Nephron progenitor cell (in vitro differentiated cells): ENCODE measurements around the gene PPP1R14D.

Experiments
- DNase-seq: peaks from one replicate; pipeline ENCODE4 v3.0.0; 2021
- H3K27ac Mint-ChIP-seq: 2 replicates; pipeline ENCODE4 v1.8.0; 2021; ENCODE audit warnings: mild to moderate bottlenecking, moderate library complexity, mixed read lengths
- H3K27me3 Mint-ChIP-seq: 2 replicates; pipeline ENCODE4 v1.8.0; 2021; ENCODE audit warnings: mild to moderate bottlenecking, low read depth, mixed read lengths; ENCODE audit not compliant: poor library complexity
- H3K36me3 Mint-ChIP-seq: 2 replicates; pipeline ENCODE4 v1.8.0; 2021; ENCODE audit warnings: low read depth, mixed read lengths
- H3K4me1 Mint-ChIP-seq: 2 replicates; pipeline ENCODE4 v1.8.0; 2021; ENCODE audit warnings: mixed read lengths
- H3K4me3 Mint-ChIP-seq: 2 replicates; pipeline ENCODE4 v1.8.0; 2021; ENCODE audit warnings: mild to moderate bottlenecking, moderate library complexity, mixed read lengths
- H3K9me3 Mint-ChIP-seq: 2 replicates; pipeline ENCODE4 v1.8.0; 2021; ENCODE audit warnings: mild to moderate bottlenecking, moderate library complexity, mixed read lengths
- TF ChIP-seq, protein P1 (sequence below): fragments of 200-600 bp; sonication (generic); IDR thresholded peaks from 2 replicates; pipeline ENCODE4 v1.5.0; 2021; ENCODE audit warnings: antibody characterized with exemption

Gene PPP1R14D

DNA sequence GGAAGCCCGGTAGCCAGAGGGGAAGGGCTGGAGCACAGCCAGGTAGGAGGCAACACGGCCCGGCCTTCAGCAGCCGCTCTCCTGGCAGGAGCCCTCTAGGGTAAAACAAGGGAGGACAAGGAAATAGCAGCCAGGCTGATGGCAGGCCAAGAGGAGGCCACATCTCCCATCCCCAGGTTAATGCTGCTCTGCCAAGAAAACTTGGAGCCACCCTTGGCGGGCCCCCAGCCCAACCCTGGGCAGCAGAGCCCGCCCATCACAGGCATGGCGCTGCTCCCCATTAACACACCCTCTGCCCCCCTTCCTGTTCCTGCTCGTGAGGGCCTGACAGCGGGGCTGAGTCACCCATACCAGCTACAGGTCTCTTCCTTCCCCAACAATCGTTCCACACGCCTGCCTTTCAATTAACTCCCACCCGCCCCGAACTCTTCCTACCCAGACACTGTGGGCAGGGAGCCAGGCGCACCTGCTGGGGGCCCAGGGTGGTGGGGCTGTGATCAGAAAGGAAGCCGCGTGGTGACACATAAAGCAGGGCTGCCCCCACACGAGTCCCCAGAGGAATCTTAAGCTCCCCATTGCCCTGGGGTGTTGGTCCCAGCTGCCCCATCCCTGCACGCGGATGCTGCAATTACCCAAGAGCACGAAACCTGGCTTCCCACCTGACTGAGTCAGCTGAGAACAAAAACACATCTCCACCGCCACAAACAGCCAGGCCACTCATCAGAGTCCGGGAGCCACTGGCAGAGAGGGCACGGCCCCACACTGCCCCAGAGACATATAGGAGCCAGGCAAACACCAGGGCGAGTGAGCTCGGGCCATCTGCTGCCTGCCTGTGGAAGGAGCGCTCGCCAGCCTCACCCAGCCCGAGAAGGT is 59.0 kb downstream of the PPP1R14D start, which contains the start of gene C15orf62:
TSS of gene C15orf62 (plus strand) at position 707 of the 873 bp plus-strand sequence. CDS start 516 bp downstream, outside the sequence.
- no peaks in the 10 kb centered on the region for H3K27me3 Mint-ChIP-seq
- peaks cover 37% of the 10 kb centered on the region for H3K4me1 Mint-ChIP-seq
- peak within 1 kb of the TSS; percentile 81 for H3K27ac Mint-ChIP-seq
- no peak within 1 kb of the TSS for H3K4me3 Mint-ChIP-seq
- no peaks in the 10 kb centered on the region for H3K9me3 Mint-ChIP-seq
- TF ChIP-seq, protein P1, sequence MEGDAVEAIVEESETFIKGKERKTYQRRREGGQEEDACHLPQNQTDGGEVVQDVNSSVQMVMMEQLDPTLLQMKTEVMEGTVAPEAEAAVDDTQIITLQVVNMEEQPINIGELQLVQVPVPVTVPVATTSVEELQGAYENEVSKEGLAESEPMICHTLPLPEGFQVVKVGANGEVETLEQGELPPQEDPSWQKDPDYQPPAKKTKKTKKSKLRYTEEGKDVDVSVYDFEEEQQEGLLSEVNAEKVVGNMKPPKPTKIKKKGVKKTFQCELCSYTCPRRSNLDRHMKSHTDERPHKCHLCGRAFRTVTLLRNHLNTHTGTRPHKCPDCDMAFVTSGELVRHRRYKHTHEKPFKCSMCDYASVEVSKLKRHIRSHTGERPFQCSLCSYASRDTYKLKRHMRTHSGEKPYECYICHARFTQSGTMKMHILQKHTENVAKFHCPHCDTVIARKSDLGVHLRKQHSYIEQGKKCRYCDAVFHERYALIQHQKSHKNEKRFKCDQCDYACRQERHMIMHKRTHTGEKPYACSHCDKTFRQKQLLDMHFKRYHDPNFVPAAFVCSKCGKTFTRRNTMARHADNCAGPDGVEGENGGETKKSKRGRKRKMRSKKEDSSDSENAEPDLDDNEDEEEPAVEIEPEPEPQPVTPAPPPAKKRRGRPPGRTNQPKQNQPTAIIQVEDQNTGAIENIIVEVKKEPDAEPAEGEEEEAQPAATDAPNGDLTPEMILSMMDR = no peak
- no peak for DNase-seq
- peaks cover 3% of the 10 kb centered on the region for H3K36me3 Mint-ChIP-seq

DNA sequence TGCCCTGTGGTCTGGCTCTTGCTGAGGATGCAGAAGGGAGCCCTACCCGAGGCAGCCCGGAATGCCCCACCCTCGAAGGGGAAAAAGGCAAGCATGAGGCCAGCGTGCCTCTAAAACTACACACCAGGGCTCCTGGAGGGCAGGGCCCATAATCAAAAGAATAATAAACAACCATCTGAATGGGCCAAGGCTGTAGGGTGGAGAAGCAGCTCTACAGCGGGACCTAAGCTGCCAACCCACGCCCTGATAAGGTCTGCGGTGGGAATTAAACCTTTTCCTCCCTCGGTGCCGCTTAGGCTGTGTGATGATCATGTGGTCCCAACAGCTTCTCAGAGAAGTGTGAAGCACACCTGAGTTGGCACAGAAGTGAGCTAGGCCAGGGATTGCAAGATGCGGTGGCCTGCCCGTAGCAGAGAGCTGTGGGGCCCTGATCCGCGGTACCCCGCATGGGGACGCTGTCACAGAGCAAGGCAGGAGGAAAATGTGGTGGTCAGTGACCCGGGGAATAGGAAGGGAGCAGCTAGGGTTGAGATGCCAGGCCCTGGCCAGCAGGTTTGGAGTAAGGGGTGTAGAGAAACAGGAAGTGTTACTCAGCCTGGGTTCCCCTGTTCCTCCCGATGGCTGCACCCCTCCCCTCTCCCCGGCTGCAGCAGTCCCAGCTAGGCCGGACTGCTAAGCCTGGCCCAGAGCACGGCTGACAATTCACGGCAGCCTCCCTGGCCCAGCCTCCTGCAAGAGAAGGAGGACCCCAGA is 59.8 kb downstream of the PPP1R14D start:
- no peak overlapping the region for H3K4me3 Mint-ChIP-seq
- TF ChIP-seq, protein P1 = no peak
- no peak overlapping the region for H3K27ac Mint-ChIP-seq
- H3K9me3 Mint-ChIP-seq = no peaks in the 10 kb centered on the region
- H3K27me3 Mint-ChIP-seq = no peaks in the 10 kb centered on the region
- peaks cover 40% of the 10 kb centered on the region for H3K4me1 Mint-ChIP-seq
- DNase-seq = no peak
- no peaks in the 10 kb centered on the region for H3K36me3 Mint-ChIP-seq

DNA sequence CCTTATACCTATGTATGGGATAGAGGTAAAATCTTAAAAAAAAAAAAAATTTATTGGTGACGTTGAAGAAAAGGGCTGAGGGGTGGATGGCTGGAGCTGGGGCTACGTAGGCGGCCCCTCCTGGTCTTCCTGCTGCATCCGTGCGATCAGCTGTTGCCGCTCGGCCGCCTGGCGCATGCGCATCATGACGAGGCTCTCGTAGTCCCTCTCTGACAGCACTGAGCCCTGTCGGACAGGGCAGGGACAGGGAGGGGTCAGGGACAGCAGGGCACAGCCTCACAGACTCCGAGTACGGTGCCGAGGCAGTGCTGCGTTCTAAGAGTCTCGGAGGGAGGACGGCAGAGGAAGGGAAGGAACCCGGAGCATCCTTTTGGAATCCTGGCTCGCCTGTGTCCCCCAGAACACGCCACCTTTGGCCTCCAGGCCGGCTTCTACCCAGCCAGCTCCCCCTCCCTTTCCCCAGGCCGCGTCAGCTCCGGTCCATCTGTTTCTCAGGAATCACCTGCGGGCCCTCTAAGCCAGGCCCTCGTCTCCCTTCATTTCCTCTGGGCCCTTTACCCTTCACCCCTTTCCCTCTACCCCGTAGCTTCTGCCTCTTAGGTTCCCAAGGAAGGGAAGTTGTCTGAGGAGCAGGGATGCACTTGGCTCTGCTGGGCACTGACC is 60.5 kb downstream of the PPP1R14D start:
- H3K27me3 Mint-ChIP-seq = no peaks in the 10 kb centered on the region

DNA sequence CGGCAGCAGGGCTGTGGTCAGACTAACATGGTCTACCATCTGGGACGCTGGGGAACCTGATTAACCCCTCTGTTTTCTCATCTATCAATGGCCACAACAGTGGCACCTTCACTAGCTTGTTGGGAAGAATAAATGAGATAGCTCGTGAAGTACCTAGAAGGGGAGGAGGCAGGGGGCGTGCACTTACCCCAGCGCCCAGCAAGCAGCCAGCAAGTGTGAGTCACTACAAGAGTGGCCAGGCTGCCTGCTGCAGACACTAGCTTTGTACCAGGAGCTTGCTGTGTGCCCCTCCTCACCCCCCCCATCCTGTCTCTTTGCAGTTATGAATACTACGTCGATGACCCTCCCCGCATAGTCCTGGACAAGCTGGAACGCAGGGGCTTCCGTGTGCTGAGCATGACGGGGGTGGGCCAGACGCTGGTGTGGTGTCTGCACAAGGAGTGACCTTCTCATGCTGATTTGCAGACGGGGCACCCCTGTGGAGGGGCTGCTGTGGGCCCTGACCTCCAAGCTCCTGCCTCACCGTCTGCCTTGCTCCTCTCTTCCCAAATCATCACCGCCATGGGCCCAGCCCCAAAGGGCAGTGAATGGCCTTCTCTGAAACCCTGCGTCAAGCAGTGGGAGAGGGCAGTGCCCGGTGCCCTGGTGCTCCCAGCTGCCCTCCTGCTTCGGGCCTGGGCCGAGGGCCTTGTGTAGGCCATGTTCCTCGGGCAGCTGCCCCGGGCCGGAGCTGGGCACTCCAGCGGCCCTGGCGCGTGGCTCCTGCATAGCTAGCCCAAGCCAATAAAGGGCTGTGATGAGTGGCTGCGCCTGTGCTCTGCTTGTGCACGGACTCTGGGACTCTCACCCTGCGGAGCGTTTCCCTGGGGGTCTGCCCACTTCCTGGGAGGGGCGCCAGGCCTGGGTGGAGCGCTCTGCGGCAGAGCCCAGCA is 61.3 kb downstream of the PPP1R14D start:
- Mint-ChIP-seq H3K4me3 (no peak overlapping the region), H3K9me3 (no peaks in the 10 kb centered on the region)
- TF ChIP-seq, protein P1 = no peak

More for the DNA sequence above, 60.5 kb downstream of the PPP1R14D start:
- TF ChIP-seq, protein P1 = no peak
- no peak for DNase-seq
- H3K36me3 Mint-ChIP-seq = no peaks in the 10 kb centered on the region
- peaks cover 47% of the 10 kb centered on the region for H3K4me1 Mint-ChIP-seq
- no peak overlapping the region for H3K4me3 Mint-ChIP-seq
- no peaks in the 10 kb centered on the region for H3K9me3 Mint-ChIP-seq
- H3K27ac Mint-ChIP-seq = no peak overlapping the region

DNA sequence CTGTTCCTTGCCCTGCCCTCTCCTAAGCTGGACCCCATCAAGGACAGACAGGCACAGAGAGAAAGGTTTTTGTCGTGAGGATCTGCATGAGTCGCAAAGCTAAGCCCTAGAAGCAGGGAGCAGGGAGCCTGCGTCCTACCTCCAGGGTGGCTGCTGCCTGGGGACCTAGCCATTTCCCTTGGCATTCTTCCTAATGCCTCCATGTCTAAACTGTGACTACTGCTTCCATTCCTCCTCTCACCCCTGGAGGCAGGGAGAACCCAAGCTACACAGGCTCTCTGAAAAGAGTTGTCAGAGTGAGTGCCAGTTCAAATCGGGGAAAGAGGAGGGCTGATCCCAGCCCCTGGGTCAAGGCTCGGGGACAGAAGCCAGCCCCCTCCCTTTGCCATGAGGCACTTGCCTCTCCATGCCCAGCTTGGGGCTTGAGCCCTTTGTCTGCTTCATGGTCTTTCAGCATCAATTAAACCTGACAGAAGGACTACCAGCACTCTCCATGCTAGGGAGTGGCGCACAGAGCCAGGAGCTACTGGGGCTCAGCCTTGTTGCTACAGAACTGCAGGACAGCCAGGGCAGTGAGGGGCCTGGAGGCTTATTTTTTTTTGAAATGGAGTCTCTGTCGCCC is 62.2 kb downstream of the PPP1R14D start:
- Mint-ChIP-seq H3K27me3 (peaks cover 7% of the 10 kb centered on the region), H3K36me3 (no peaks in the 10 kb centered on the region), H3K27ac (peak overlapping the region; percentile 45)

More for the DNA sequence above, 61.3 kb downstream of the PPP1R14D start:
- peaks cover 5% of the 10 kb centered on the region for H3K27me3 Mint-ChIP-seq
- peaks cover 54% of the 10 kb centered on the region for H3K4me1 Mint-ChIP-seq
- H3K36me3 Mint-ChIP-seq = no peaks in the 10 kb centered on the region
- H3K27ac Mint-ChIP-seq = no peak overlapping the region
- DNase-seq = no peak

More for the DNA sequence above, 62.2 kb downstream of the PPP1R14D start:
- Mint-ChIP-seq H3K4me3 (no peak overlapping the region), H3K9me3 (no peaks in the 10 kb centered on the region), H3K4me1 (peaks cover 54% of the 10 kb centered on the region)
- TF ChIP-seq, protein P1 = no peak
- no peak for DNase-seq
